ENCODE data around the gene FRAT1. TPM values are rescaled to one million over a fixed set of nuclear protein-coding genes. Genes with fewer than 3 reads are reported as not detected.
A peak's percentile ranks its signal among the peaks of the same experiment; 100 is the strongest.

The FRAT1 gene
- total and polyA plus RNA-seq, 2 of the 13 experiments (the other 11 are each of a cell fraction or from before 2014, with no cell fraction given): 1.7 to 2.3 TPM

DNA sequence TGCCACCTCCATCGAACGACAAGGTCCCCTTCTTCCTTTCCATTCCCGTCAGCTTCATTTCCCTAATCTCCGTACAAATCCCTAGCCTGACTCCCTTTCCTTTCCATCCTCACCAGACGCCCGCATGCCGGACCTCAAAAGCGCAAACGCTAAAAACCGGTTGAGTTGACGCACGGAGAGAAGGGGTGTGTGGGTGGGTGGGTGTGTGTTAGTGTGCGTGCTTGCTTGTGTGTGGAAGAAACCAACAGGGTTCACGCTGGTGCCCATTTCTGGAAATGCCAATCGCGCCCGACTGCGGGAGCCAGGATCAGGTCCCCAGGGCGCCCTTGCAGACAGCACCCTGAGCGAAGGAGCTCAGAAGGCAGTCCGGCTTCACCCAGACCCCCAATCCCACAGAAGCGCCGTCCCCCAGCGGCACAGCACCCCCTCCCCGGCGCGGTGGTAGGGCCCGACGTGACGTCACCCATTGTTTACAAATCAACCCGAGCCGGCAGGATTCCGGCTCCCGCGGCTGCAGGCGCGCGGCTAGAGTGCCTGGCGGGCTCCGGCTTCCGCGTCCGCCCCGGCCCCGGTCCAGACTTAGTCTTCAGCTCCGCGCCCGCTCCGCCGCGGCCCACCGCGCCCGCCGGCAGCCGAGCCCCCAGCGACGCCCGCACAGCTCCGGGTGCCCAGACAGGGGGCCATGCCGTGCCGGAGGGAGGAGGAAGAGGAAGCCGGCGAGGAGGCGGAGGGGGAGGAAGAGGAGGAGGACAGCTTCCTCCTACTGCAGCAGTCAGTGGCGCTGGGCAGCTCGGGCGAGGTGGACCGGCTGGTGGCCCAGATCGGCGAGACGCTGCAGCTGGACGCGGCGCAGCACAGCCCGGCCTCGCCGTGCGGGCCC is at the start of gene FRAT1 (continued):
- no peak for TF ChIP-seq U2AF1 (optimal IDR thresholded peaks at IDR 0.05; ENCODE audit: low read depth, low read length)
- TF ChIP-seq ZSCAN25 (CRISPR knock-in tag; IDR thresholded peaks at IDR 0.05): peak; percentile 48; the same call in 1 of the 2 replicates
- TF ChIP-seq ZNF354B (CRISPR knock-in tag; IDR thresholded peaks at IDR 0.05): no peak
- TF ChIP-seq ZNF326 (CRISPR knock-in tag; IDR thresholded peaks at IDR 0.05; ENCODE audit: borderline replicate concordance): no peak
- 0 out of 2 replicates have a peak, but pooled peaks have one; percentile 48 for TF ChIP-seq SRY (CRISPR knock-in tag; IDR thresholded peaks at IDR 0.05)
- TF ChIP-seq DMAP1 (CRISPR knock-in tag; IDR thresholded peaks at IDR 0.05): no peak; the same call in 1 of the 2 replicates
- no peak for TF ChIP-seq NPAS2 (CRISPR knock-in tag; IDR thresholded peaks at IDR 0.05; ENCODE audit: borderline replicate concordance)
- TF ChIP-seq GTF2F1 (IDR thresholded peaks at IDR 0.05; ENCODE audit: low read length): no peak
- TF ChIP-seq ZNF775 (CRISPR knock-in tag; IDR thresholded peaks at IDR 0.05; ENCODE audit: borderline replicate concordance): no peak
- TF ChIP-seq, protein P1, sequence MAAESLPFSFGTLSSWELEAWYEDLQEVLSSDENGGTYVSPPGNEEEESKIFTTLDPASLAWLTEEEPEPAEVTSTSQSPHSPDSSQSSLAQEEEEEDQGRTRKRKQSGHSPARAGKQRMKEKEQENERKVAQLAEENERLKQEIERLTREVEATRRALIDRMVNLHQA (CRISPR knock-in tag; IDR thresholded peaks at IDR 0.05): no peak
- TF ChIP-seq RNF2 (conservative IDR thresholded peaks at IDR 0.05; ENCODE audit: low read depth): no peak
- no peak for TF ChIP-seq FOXC1 (CRISPR knock-in tag; IDR thresholded peaks at IDR 0.05; ENCODE audit: borderline replicate concordance)
- TF ChIP-seq ATRX (CRISPR knock-in tag; IDR thresholded peaks at IDR 0.05; ENCODE audit: borderline replicate concordance): no peak
- TF ChIP-seq FOXA1 (IDR thresholded peaks at IDR 0.05): no peak
- peak; percentile 75 for TF ChIP-seq FOXA1 (CRISPR knock-in tag; IDR thresholded peaks at IDR 0.05)
- TF ChIP-seq KLF9 (CRISPR knock-in tag; IDR thresholded peaks at IDR 0.05; ENCODE audit: low read depth): no peak
- TF ChIP-seq ZNF777 (CRISPR knock-in tag; IDR thresholded peaks at IDR 0.05): no peak
- no peak for TF ChIP-seq XRCC5 (optimal IDR thresholded peaks at IDR 0.05; ENCODE audit: low read length)
- TF ChIP-seq, protein P2, sequence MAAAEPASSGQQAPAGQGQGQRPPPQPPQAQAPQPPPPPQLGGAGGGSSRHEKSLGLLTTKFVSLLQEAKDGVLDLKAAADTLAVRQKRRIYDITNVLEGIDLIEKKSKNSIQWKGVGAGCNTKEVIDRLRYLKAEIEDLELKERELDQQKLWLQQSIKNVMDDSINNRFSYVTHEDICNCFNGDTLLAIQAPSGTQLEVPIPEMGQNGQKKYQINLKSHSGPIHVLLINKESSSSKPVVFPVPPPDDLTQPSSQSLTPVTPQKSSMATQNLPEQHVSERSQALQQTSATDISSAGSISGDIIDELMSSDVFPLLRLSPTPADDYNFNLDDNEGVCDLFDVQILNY (CRISPR knock-in tag; conservative IDR thresholded peaks at IDR 0.05): no peak
- TF ChIP-seq, protein P3, sequence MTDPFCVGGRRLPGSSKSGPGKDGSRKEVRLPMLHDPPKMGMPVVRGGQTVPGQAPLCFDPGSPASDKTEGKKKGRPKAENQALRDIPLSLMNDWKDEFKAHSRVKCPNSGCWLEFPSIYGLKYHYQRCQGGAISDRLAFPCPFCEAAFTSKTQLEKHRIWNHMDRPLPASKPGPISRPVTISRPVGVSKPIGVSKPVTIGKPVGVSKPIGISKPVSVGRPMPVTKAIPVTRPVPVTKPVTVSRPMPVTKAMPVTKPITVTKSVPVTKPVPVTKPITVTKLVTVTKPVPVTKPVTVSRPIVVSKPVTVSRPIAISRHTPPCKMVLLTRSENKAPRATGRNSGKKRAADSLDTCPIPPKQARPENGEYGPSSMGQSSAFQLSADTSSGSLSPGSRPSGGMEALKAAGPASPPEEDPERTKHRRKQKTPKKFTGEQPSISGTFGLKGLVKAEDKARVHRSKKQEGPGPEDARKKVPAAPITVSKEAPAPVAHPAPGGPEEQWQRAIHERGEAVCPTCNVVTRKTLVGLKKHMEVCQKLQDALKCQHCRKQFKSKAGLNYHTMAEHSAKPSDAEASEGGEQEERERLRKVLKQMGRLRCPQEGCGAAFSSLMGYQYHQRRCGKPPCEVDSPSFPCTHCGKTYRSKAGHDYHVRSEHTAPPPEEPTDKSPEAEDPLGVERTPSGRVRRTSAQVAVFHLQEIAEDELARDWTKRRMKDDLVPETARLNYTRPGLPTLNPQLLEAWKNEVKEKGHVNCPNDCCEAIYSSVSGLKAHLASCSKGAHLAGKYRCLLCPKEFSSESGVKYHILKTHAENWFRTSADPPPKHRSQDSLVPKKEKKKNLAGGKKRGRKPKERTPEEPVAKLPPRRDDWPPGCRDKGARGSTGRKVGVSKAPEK (CRISPR knock-in tag; IDR thresholded peaks at IDR 0.05; ENCODE audit: borderline replicate concordance): no peak
- no peak for TF ChIP-seq ZMYM2 (CRISPR knock-in tag; IDR thresholded peaks at IDR 0.05)
- TF ChIP-seq DNMT3B (CRISPR knock-in tag; conservative IDR thresholded peaks at IDR 0.05): 0 out of 2 replicates have a peak, but pooled peaks have one; percentile 13
- TF ChIP-seq ZNF557 (CRISPR knock-in tag; IDR thresholded peaks at IDR 0.05): no peak
- TF ChIP-seq SRSF4 (IDR thresholded peaks at IDR 0.05; ENCODE audit: low read depth, low read length, poor library complexity, severe bottlenecking): no peak
- TF ChIP-seq ZNF768 (CRISPR knock-in tag; IDR thresholded peaks at IDR 0.05): peak; percentile 19; the same call in 1 of the 2 replicates
- no peak for TF ChIP-seq ZNF496 (CRISPR knock-in tag; IDR thresholded peaks at IDR 0.05; ENCODE audit: insufficient replicate concordance)
- TF ChIP-seq HHEX (CRISPR knock-in tag; IDR thresholded peaks at IDR 0.05): no peak
- no peak for TF ChIP-seq RARG (CRISPR knock-in tag; IDR thresholded peaks at IDR 0.05; ENCODE audit: low read depth)
- no peak for TF ChIP-seq ZSCAN22 (CRISPR knock-in tag; IDR thresholded peaks at IDR 0.05)
- TF ChIP-seq U2AF2 (IDR thresholded peaks at IDR 0.05; ENCODE audit: low read depth, low read length): no peak

Data from HepG2 (cell line).